ENCODE results near the gene ZNF519.

DNA sequence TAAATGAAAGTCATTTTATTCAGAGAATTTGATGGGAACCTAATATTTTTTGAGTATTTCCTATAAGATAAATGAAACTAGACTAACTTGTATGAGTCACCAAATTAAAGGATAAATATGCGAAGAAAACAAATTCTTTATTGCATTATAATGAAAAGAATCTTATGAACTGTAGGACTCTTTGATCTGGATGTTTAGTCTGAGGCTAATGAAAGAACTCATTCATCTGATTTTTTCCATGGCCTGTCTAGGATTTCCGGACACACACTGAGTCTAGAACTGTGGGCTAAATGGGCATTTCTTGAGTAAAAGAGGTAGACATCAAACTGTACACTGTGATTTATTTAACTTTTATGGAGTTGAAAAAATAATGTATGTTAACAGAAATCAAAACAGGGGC lies 43.0 kb downstream of the ZNF519 start:
- TF ChIP-seq POLR2A (IDR thresholded peaks at IDR 0.05) (no peak), CTCF (IDR thresholded peaks at IDR 0.05) (no peak)
